Measurements from ENCODE around the gene OASL.
"Not testable (repeated sequence)": the region's sequence is repeated elsewhere in the genome, so short reads cannot be mapped to it uniquely, and the experiment has no call there.

Gene OASL

DNA sequence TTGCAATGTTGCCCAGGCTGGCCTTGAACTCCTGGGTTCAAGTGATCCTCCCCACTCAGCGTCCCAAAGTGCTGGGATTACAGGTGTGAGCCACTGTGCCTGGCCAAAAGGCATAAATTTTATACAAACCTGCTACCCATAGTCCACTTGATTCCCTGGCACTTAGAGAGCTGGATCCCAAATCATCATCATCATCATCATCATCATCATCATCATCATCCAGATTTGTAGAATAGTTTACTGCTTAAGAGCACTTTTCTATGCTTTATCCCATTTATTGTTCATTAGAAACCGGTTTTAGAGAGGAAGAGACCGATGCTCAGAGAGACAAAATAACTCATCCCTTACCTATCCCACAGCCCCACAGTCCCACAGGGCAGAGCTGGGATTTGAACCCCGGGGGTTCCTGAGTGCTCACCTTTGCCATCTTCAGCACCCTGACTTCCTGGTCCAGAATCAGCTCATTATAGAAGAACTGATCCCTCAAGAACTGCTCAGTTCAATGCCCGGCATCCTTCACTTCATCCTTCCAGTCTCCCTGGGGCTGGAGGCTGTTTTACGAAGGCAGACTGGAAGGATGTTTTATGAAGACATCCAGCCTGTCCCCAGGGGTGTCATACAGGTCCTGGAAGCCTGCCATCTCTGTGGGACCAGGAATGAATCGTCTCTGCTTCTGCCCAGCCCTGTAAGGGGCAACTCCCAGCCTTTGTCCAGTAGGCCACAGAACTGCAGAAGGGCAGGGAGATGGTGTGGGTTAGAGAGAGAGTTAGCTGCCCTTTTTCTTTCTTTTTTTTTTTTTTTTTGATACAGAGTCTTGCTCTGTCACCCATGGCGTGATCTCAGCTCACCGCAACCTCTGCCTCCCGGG lies 20.2 kb upstream of the OASL start:
- no peak for DNase-seq (ENCODE audit: low read depth)

DNA sequence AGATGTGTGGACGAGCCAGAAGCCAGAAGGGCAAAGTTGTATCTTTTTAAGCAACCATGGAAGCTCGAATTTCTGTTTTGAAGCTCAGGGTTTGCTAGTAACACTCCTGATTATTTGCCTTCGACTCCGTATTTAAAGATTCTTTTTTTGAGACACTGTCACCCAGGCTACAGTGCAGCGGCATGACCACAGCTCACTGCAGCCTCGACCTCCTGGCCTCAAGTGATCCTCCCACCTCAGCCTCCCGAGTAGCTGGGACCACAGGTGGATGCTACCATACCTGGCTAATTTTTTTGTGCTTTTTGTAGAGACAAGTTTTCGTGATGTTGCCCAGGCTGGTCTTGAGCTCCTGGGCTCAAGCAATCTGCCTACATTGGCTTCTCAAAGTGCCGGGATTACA lies 18.7 kb upstream of the OASL start:
- no peak for DNase-seq (ENCODE audit: low read depth)

DNA sequence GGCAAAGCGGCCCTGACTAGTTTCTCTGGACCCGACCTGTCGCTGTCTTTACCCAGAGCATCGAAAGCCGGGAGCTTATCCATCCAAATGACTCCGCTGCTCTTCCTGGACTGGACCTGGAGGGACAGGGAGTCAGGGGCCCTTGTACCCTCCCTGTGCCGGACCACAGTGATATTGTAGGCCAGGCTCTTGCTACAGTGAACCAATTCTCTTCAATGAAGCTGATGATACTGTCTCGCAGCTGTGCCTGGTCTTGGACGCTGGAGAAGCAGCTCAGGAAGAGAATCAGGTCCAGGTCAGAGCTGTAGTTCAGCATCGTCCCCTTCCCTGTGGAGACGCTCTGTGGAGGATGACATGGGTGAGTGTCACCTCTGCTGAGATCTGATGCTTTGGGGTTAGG lies 14.7 kb upstream of the OASL start:
- DNase-seq (ENCODE audit: low read depth), result no peak

DNA sequence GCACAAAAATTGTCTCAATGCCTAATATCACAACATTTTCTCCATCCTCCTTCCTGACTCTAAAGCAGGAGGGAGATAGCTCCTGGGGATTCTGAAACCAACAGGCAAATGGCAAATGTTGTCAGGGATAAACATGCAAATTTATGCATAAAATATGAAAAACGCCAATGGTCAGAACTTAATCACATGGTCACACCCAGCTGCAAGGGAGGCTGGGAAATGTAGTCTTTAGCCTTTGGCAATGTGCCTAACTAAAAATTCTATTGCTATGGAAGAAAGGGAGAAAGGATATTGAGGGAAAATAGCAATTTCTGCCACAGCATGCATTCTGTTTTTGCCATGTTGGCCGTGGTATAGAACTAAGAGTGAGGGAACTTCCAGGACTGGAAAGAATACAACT lies 11.7 kb upstream of the OASL start:
- no peak for DNase-seq (ENCODE audit: low read depth)

DNA sequence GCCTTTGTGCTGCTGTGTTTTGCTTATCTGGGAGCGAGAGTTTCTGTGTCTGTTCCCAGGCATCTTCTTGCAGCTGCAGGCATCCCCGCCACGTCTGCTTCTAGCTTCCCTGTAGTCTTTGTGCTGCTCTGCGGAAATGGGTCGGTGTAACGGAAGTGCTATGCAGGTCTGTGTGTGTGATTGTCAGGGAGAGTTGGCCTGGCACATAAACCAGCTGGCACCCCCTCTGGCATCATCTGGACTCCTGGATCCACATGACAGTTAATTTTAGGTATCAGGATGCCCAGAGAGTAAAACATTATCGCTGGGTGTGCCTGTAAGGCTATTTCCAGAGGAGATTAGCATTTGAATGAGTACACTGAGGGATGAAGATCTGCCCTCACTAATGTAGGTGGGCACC lies 9.4 kb upstream of the OASL start:
- DNase-seq (ENCODE audit: low read depth), result no peak

DNA sequence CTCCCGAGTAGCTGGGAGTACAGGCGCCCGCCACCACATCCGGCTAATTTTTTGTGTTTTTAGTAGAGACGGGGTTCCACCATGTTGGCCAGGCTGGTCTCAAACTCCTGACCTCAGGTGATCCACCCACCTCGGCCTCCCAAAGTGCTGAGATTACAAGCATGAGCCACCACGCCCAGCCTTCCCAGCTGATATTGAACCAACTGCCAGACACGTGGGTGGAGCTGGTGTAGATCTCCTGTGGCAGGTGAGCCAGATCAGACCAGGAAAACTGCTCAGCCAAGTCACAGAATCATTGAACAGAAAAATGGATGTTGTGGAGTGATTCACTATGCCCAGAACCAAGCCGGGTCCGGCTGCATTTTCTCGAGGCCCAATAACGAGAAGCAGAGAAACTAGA lies 8.4 kb upstream of the OASL start:
- DNase-seq (ENCODE audit: low read depth), result not testable (repeated sequence)

DNA sequence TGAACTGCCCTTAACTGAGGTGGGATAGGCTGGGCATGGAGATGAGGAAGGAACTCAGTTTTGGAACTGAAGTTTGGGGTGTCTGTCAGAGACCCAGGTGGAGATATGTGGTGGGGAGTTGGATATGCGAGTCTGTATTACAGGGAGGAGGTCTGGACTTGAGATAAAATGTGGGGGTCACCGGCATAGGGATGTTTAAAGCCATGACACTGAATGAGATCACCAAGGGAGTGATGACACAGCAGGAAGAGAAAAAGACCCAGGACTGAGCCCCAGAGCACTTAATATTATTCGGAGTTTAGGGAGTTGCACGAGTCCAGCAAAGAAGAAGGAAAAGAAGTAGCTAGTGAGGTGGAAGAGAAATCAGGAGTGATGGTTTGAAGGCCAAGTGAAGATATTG lies 4.0 kb upstream of the OASL start:
- no peak for DNase-seq (ENCODE audit: low read depth)

DNA sequence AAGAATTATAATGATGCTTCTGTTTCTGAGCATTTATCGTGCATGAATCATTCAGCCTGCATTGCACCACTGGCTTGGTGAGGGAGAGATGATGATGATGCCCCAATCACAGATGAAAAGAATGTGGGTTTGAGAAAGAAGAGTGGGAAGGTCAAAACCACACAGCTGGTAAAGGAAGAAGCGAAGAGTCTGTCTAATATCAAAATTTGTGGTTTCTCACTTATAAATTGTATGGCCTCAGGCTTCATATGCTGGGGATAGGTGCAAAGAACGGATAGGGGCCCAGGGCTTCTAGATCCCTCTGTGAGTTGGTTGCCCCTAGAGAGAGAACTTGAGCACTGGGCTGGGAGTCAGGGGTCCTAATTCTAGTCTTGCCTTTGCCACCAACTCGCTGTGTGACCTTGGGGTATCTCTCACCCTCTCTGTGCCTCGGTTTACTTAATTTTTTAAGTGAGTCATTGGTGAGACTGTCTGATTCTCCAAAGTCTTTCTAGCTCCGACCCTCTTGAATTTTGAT lies 2.2 kb downstream of the OASL start:
- no peak for DNase-seq (ENCODE audit: low read depth)

DNA sequence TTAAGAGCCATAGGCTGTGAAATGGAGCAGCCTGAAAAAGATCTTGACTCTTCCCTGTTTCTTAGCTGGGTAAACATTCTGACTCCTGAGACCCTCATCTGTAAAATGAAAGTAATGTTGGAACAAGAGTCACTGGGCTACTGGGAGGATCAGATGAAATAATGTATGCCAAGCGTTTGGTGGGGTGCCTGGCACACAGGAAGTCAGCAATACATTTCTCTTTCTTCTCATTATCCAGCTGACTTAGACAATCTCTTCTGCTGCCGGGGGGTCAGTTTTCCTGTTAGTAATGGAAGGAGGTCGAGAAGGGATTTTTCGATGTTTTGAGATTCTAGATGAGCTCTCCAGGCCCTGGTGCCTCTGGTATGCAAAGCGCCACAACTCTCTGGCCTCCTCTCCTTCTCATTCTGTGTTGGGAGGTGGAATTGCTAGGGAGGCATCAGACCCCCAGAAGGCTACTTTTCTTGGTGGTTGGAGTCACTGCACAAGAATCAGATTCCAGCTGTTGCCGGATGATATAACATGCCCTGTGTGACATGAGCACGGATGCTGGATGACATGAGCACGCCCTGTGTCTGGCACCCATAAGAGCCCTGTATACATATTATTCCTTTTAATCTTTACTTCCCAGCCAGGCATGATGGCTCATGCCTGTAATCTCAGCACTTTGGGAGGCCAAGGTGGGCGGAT lies 4.3 kb downstream of the OASL start:
- no peak for DNase-seq (ENCODE audit: low read depth)

DNA sequence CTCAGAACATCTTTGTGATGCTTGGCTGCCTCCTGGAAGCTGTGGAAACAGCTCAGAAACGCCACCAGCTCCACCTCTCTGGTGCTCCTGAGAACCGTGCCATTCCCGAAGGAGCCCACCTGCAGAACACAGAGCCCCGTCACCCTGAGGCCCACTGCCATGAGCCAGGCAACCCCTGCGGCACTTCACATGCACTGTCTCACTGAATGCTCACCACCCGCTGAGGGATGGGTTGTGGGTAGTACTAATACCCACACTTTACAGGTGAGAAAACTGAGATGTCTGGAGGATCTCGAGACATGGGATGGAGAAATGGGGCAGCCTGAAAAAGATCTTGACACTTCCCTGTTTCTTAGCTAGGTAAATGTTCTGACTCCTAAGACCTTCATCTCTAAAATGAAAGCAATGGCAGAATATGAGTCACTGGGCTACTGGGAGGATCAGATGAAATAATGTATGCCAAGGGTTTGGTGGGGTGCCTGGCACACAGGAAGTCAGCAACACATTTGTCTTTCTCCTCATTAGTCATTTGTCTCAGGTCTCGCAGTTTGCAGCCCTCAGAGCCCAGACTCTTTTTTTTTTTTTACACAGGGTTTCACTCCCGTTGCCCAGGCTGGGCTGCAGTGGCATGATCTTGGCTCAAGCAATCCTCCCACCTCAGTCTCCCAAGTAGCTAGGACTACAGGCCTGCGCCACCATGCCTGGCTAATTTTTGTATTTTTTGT lies 5.3 kb downstream of the OASL start:
- peak; percentile 43 for DNase-seq (ENCODE audit: low read depth)

DNA sequence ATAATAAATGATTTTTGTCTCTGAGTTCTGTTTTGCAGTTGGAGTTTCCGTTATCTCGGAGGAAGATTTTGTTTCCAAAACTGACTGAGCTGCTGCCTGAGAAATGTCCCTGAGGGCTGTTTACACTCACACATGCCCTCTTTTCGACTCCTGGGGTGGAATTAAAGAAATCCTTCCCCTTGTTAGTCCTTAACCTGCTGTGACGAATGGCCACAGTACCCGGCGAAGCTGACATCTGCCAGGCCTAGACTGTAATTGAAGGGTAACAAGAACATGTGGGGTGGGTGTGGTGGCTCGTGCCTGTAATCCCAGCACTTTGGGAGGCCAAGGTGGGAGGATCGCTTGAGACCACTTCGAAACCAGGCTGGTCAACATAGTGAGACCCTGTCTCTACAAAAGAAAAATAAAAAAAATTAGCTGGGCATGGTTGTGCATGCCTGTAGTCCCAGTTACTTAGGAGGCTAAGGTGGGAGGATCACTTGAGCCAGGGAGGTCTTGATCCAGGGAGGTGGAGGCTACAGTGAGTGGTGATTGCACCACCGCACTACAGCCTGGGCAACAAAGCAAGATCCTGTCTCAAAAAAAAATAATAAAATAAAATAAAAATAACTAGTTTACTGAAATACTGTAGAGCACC lies 8.4 kb downstream of the OASL start:
- no peak for DNase-seq (ENCODE audit: low read depth)

DNA sequence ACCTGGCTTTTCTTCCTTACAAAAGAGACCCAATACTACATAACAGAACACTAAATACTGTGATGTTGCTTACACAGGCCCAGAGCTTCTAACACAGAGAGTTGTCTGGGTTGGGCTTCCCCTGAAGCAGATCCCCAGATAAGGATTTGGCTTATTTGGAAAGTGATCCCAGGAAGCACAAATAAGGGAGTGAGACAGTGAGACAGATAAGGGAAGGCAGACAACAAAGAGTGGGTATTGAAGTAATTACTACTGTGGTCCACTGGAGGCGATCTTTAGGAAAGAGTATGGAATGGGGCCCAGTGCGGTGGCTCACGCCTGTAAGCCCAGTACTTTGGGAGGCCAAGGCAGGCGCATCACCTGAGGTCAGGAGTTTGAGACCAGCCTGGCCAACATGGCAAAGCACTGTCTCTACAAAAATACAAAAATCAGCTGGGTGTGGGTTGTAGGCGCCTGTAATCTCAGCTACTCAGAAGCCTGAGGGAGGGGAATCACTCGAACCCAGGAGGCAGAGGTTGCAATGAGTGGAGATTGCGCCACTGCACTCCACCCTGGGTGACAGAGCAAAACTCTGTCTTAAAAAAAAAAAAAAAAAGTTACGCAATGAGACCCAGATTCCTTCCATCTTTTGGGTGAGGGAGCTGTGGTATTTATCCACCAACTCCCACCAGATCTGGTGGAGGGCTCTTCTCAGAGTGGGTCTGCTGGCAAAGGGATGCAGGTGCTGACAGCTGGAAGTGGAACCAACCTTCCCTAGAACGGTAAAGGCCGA lies 12.6 kb downstream of the OASL start:
- DNase-seq (ENCODE audit: low read depth), result no peak

DNA sequence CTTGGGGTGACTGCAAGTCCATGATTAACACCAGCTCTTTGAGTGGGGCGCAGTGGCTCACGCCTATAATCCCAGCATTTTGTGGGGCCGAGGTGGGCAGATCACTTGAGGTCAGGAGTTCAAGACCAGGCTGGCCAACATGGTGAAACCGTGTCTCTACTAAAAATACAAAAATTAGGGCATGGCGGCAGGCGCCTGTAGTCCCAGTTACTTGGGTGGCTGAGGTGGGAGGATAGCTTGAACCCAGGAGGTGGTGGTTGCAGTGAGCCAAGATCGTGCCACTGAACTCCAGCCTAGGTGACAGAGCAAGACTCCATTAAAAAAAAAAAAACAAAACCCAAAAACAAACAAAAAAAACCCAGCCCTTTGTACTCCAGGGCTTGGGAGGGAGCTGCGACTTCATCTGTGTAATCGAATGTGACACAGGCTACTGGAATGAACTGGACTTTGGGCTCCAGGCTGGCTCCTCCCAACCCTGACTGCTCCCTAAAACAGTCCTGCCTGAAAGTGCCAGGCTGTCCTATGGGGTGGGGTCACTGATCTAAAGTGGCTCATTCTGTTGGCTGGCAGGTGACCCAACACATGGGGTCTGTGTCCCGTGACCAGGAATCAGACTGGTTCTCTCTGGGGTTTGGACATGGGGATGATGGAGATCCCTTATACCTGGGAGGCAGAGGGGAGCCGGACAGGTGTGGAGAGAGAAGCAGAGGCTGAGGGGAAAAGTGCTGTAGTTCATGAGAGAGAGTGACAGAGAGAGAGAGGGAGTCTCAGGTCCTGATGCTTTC lies 13.4 kb downstream of the OASL start:
- DNase-seq (ENCODE audit: low read depth), result no peak

DNA sequence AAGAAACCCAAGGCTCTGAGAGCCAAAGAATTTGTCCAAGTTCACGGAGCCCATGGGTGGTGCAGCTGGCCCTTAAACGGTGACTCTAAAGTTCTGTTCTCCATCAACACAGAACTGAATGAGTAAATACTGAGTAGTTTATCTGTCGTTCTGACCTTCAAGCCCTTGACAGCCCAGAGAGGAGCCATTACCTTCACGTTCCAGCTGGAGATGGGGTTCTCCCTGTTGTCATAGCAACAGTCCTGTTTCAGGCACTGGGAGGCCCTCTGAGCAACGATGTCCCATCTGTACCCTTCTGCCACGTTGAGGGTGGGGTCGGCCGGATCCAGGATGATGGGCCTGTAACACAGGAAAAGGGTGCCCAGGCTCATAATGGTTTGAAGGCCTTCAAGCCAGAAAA lies 15.2 kb downstream of the OASL start:
- DNase-seq (ENCODE audit: low read depth), result no peak

DNA sequence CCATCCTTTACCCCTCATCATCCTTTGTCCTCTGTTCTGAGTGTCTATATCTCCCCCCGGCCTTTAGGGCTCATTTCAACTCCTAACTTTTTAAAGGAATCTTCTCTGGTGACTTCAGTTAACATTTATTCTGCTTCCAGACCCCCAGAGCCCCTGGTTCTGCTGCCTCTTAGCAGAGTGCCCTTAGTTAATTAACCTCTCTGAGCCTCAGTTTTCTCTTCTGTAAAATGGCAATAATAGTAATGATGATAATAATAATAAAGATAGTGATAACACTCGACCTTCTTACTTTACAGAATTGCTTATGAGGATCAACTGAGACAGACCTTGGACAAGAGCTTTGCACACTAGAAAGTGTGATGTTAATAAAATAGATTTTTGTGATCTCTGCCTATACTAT lies 16.3 kb downstream of the OASL start:
- DNase-seq (ENCODE audit: low read depth), result no peak

DNA sequence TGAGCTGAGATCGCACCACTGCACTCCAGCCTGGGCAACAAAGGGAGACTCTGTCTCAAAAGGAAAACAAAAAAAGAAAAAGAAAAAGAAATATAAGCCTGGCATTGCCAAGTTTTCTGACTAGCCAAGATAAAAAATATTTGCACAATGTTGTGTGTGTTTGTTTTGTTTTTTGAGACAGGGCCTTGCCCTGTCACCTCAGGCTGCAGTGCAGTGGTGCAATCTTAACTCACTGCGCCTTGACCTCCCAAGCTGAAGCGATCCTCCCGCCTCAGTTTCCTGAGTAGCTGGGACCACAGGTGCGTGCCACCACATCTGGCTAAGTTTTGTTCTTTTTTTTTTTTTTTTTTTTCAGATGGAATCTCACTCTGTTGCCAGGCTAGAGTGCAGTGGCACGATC lies 17.3 kb downstream of the OASL start:
- no peak for DNase-seq (ENCODE audit: low read depth)

DNA sequence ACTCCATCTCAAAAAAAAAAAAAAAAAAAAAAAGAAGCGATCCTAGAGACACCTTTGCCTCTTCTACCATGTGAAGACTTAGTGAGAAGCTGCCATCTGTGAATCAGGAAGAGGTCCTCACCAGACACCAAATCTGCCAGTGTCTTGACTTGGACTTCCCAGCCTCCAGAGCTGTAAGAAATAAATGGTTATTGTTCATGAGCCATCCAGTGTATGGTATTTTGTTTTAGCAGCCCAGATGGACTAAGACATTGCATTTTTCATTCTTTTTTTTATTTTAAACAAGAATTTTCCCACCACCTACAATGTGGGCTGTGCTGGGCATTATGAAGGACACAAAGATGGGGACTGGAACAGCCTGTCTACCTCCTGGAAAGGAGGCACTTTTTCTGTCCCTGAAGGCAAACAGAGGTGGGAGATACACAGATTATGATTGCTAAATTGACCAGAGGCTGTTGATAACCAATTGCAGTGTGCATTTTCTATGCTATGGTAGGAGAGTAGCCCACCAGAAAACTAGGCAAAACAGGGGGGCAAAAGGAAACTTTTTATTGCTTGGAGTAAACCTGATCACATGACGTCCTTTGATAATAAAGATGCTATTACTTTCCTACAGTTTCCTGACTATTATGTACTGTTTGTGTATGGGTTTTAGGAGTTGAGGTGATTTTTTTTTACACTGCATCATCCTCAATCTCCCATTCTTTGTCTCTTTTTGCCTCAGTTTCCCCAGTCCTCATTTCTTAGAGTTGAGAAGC lies 20.0 kb downstream of the OASL start:
- DNase-seq (ENCODE audit: low read depth), result no peak

DNA sequence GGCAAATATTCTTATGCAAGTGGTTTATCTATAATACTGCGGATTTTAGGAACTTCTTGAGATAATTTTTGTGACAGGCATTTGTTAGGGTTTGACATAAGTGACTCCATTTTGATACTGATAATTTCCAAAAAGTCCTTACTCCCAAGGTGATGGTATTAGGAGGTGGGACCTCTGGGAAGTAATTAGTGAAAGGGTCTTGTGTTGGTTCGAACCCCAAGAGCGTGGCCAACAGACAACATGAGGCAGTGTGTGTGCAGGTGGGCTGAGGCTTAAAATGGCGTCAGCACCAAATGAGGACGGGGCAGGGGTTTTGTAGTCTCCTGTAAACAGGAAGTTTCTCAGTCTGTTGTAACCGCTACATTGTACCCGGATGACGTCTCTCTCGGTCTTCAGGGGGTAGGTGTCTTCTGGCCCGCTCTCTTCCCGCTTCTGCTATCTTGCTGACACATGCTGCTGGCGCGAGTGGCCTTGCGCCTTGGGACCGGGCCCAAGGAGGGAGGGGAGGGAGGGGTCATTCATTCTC lies 21.0 kb downstream of the OASL start:
- no peak for DNase-seq (ENCODE audit: low read depth)
